Tibial nerve (tissue), 4 donors: ENCODE results near the gene SUOX.
"Not testable (repeated sequence)": the region's sequence is repeated elsewhere in the genome, so short reads cannot be mapped to it uniquely, and the experiment has no call there.

Experiments
- CTCF ChIP-seq, 5 experiments: fragments of 200-600 bp in 3 of 5; fragments of 450-650 bp in 2 of 5; sonication (generic) in 3 of 5; IDR thresholded peaks; one replicate each; pipeline ENCODE4 v1.5.1; 2016 to 2019; ENCODE audit warnings: antibody characterized with exemption in 5 of 5, mild to moderate bottlenecking in 3 of 5, moderate library complexity in 2 of 5
- EP300 ChIP-seq, 2 donors: sonication (generic); formaldehyde crosslinking; IDR thresholded peaks; one replicate each; pipeline ENCODE4 v1.6.1; 2017; ENCODE audit warnings: antibody characterized with exemption in 2 of 2, mild to moderate bottlenecking in 1 of 2
- POLR2A ChIP-seq, 2 donors: fragments of 450-650 bp; IDR thresholded peaks; one replicate each; pipeline ENCODE4 v1.6.1; 2017; ENCODE audit warnings: antibody characterized with exemption in 2 of 2, mild to moderate bottlenecking in 2 of 2, moderate library complexity in 2 of 2

DNA sequence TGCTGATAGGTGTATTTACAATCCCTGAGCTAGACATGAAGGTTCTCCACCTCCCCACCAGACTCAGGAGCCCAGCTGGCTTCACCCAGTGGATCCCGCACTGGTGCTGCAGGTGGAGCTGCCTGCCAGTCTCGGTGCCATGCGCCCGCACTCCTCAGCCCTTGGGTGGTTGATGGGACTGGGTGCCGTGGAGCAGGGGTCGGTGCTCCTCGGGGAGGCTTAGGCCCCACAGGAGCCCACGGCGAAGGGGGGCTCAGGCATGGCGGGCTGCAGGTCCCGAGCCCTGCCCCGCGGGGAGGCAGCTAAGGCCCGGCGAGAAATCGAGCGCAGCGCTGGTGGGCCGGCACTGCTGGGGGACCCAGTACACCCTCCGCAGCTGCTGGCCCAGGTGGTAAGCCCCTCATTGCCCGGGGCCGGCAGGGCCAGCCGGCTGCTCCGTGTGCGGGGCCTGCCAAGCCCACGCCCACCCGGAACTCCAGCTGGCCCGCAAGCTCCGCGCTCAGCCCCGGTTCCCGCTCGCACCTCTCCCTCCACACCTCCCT, 3.0 kb downstream of the SUOX start:
- TF ChIP-seq POLR2A, CTCF, EP300 (IDR thresholded peaks at IDR 0.05): not testable (repeated sequence)
